ENCODE results near the gene FAM53B. TPM values are rescaled to one million over a fixed set of nuclear protein-coding genes. Genes with fewer than 3 reads are reported as not detected.

The FAM53B gene
- total and polyA plus RNA-seq, 7 experiments from 2014 or later: 3.9 to 51.5 (median 27.7) TPM

DNA sequence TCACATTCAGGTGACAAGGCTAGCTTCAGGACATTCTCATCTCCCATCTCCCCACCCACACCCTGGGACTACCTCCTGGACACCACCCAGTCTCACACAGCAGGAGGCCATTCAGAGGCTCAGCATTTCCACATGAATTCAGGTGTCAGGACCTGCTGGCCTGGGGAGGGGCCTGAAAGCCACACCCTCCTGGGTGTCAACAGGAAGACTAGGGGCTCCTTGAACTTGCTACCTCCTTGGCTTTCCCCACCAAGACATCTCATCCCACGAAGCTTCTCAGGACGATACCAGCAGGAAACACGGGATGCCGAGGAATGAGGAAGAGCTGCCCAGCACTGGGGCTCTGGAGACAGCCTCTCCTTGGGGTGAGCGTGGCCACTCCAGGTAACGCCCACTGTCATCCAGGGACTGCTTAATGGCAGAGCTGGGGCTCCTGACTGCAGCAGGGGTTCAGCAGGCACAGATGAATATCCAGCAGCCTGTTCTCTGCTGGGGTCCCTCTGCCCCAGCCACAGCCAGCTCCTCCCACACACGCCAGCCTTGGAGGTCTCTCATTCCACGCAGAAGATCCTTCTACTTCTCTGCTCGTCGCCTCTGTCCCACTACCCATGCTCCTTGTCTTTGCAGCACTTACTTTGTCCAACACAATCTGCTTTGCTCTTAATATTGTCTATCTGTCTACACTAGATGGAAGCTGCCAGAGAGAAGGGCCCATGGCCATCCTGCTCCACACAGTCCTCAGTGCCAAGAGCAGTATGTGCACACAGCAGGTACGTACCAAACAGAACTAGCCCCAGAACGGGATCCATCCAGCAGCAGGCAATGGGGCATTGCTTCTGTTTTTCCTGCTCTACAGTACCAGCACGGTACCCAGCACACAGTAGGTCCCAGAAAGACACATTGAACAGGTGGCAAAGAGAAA lies 88.7 kb downstream of the FAM53B start:
- peak overlapping the region; percentile 5 to 74 (median 60) for H3K27ac Mint-ChIP-seq
- no peak for DNase-seq
- intact Hi-C loops (cut with micrococcal nuclease): no loop called here
- peaks cover 51 to 93% (median 81%) of the 10 kb centered on the region in 7 donors for H3K4me1 Mint-ChIP-seq
- Histone ChIP-seq H3K9me3 (ENCODE audit: control insufficient read depth in 2 of 3, low read length in 3 of 3) (no peaks in the 10 kb centered on the region), H3K27me3 (ENCODE audit: control insufficient read depth in 2 of 2, insufficient read depth in 2 of 2, low read length in 2 of 2) (no peaks in the 10 kb centered on the region), H3K4me1 (ENCODE audit: control insufficient read depth in 2 of 2, insufficient read depth in 2 of 2, low read length in 2 of 2) (peaks cover 62 to 91% of the 10 kb centered on the region in 2 donors), H3K36me3 (ENCODE audit: control insufficient read depth in 2 of 3, insufficient read depth in 3 of 3, low read length in 3 of 3) (peaks cover 0 to 8% (median 0%) of the 10 kb centered on the region in 3 experiments), H3K27ac (ENCODE audit: low read depth, low read length) (no peak overlapping the region), H3K4me3 (ENCODE audit: low read length) (no peak overlapping the region)
- H3K36me3 Mint-ChIP-seq: peaks cover 0 to 10% (median 4%) of the 10 kb centered on the region in 5 donors
- H3K9me3 Mint-ChIP-seq: peaks cover 0 to 1% (median 0%) of the 10 kb centered on the region in 11 donors
- ChIA-PET CTCF (interaction anchor here (0.9 to 2.0 kb wide), 3 partner anchors 10 to 63 kb away, joined by 3 to 10 read pairs (median 4); no protein-coding TSS in a partner anchor), POLR2A (interaction anchor here (0.6 to 1.5 kb wide), 7 partner anchors 8 to 1397 kb away, joined by 3 to 8 read pairs (median 4); no protein-coding TSS in a partner anchor)
- H3K27me3 Mint-ChIP-seq: no peaks in the 10 kb centered on the region
- ATAC-seq: no peak
- peak overlapping the region in 5 of 10 donors; percentile 9 to 73 (median 48) for H3K4me3 Mint-ChIP-seq

DNA sequence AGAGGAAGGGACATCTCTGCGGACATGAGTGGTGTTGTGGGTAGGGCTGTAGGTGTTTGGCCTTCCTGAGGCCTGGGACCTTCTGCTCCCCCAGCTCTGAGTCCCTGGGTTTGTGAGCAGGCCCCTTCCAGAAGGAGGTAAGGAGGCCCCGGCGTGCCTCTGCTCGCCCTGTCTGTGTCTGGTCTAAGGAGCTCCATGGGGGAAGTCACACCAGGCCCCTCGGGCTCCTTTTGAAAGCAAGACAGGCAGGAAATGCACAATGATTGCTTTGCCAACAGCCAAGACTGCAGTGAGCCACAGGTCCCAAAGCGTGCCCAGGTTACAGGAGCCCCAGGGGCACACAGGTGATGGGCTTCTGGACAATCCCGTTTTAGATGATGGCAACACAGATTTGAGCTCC lies 89.5 kb downstream of the FAM53B start:
- DNase-seq: no peak
- peaks cover 46 to 93% (median 81%) of the 10 kb centered on the region in 7 donors for H3K4me1 Mint-ChIP-seq
- Histone ChIP-seq H3K36me3 (ENCODE audit: control insufficient read depth in 2 of 3, insufficient read depth in 3 of 3, low read length in 3 of 3) (peaks cover 0 to 8% (median 0%) of the 10 kb centered on the region in 3 experiments), H3K9me3 (ENCODE audit: control insufficient read depth in 2 of 3, low read length in 3 of 3) (no peaks in the 10 kb centered on the region), H3K4me3 (ENCODE audit: low read length) (no peak overlapping the region), H3K27me3 (ENCODE audit: control insufficient read depth in 2 of 2, insufficient read depth in 2 of 2, low read length in 2 of 2) (no peaks in the 10 kb centered on the region), H3K4me1 (ENCODE audit: control insufficient read depth in 2 of 2, insufficient read depth in 2 of 2, low read length in 2 of 2) (peaks cover 68 to 91% of the 10 kb centered on the region in 2 donors), H3K27ac (ENCODE audit: low read depth, low read length) (no peak overlapping the region)
- POLR2A ChIA-PET: interaction anchor here (0.6 to 1.5 kb wide), 7 partner anchors 9 to 1397 kb away, joined by 3 to 8 read pairs (median 4); no protein-coding TSS in a partner anchor
- H3K4me3 Mint-ChIP-seq: peak overlapping the region in 3 of 10 donors; percentile 6 to 53 (median 34)
- H3K27me3 Mint-ChIP-seq: no peaks in the 10 kb centered on the region
- intact Hi-C loops (cut with micrococcal nuclease): no loop called here
- ATAC-seq: no peak
- CTCF ChIA-PET: interaction anchor here (0.8 to 2.0 kb wide), 4 partner anchors 11 to 64 kb away, joined by 3 to 10 read pairs (median 4); no protein-coding TSS in a partner anchor
- peaks cover 0 to 1% (median 0%) of the 10 kb centered on the region in 11 donors for H3K9me3 Mint-ChIP-seq
- H3K36me3 Mint-ChIP-seq: peaks cover 0 to 13% (median 4%) of the 10 kb centered on the region in 5 donors
- peak overlapping the region in 8 of 9 donors; percentile 5 to 74 (median 62) for H3K27ac Mint-ChIP-seq

- peaks cover 46 to 93% (median 81%) of the 10 kb centered on the region in 7 donors for H3K4me1 Mint-ChIP-seq
- ChIA-PET CTCF (interaction anchor here (0.8 to 2.0 kb wide), 3 partner anchors 32 to 65 kb away, joined by 3 to 10 read pairs (median 4); no protein-coding TSS in a partner anchor), POLR2A (interaction anchor here (0.7 to 1.5 kb wide), 3 partner anchors 65 to 257 kb away, joined by 3 to 8 read pairs (median 3); no protein-coding TSS in a partner anchor)
- peak overlapping the region in 6 of 9 donors; percentile 43 to 97 (median 65) for H3K27ac Mint-ChIP-seq
- Histone ChIP-seq H3K36me3 (ENCODE audit: control insufficient read depth in 2 of 3, insufficient read depth in 3 of 3, low read length in 3 of 3) (peaks cover 0 to 8% (median 0%) of the 10 kb centered on the region in 3 experiments), H3K4me1 (ENCODE audit: control insufficient read depth in 2 of 2, insufficient read depth in 2 of 2, low read length in 2 of 2) (peaks cover 69 to 91% of the 10 kb centered on the region in 2 donors), H3K9me3 (ENCODE audit: control insufficient read depth in 2 of 3, low read length in 3 of 3) (no peaks in the 10 kb centered on the region), H3K27ac (ENCODE audit: low read depth, low read length) (no peak overlapping the region), H3K4me3 (ENCODE audit: low read length) (no peak overlapping the region), H3K27me3 (ENCODE audit: control insufficient read depth in 2 of 2, insufficient read depth in 2 of 2, low read length in 2 of 2) (no peaks in the 10 kb centered on the region)
- peaks cover 0 to 1% (median 0%) of the 10 kb centered on the region in 11 donors for H3K9me3 Mint-ChIP-seq
- peaks cover 0 to 15% (median 4%) of the 10 kb centered on the region in 5 donors for H3K36me3 Mint-ChIP-seq
- H3K4me3 Mint-ChIP-seq: peak overlapping the region in 1 of 10 donors; percentile 53
- no peak for DNase-seq
- intact Hi-C loops (cut with micrococcal nuclease): no loop called here
- no peaks in the 10 kb centered on the region for H3K27me3 Mint-ChIP-seq
- ATAC-seq: no peak
Observed at GRCh38 chr10:124653811-124654651, 90.1 kb downstream of the FAM53B start.

DNA sequence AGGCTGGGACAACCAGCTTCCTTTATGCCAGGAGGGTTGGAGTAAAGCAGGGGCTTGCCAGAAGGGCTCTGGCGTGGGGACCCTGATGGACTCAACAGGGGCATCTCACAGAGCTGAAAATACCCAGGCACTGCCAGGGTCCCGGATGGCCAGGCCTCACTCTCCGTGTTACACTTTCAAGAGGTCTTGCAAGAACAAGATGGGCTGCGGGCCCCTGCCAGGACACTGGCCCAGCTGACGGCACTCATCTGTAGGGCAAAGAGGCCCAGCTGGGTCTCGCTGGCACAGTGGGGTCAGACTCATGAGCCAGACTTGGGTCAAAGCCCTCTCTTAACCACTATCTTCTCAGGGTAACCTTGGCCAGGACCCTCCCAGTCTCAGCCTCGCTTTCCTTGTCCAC lies 90.9 kb downstream of the FAM53B start:
- ChIA-PET POLR2A (interaction anchor here (0.7 to 7.0 kb wide), 2 partner anchors 21 to 256 kb away, joined by 3 to 74 read pairs; no protein-coding TSS in a partner anchor), CTCF (interaction anchor here (1.0 to 2.0 kb wide), 4 partner anchors 13 to 88 kb away, joined by 3 to 10 read pairs (median 5); no protein-coding TSS in a partner anchor)
- no peaks in the 10 kb centered on the region for H3K27me3 Mint-ChIP-seq
- ATAC-seq (no peak), DNase-seq (no peak)
- peaks cover 69 to 91% of the 10 kb centered on the region in 2 donors for H3K4me1 ChIP-seq (ENCODE audit: control insufficient read depth in 2 of 2, insufficient read depth in 2 of 2, low read length in 2 of 2)
- H3K27me3 ChIP-seq (ENCODE audit: control insufficient read depth in 2 of 2, insufficient read depth in 2 of 2, low read length in 2 of 2): no peaks in the 10 kb centered on the region
- H3K27ac Mint-ChIP-seq: peak overlapping the region in 5 of 9 donors; percentile 11 to 97 (median 53)
- intact Hi-C loops (cut with micrococcal nuclease): no loop called here
- H3K4me1 Mint-ChIP-seq: peaks cover 46 to 93% (median 81%) of the 10 kb centered on the region in 7 donors
- H3K27ac ChIP-seq (ENCODE audit: low read depth, low read length): no peak overlapping the region
- no peak overlapping the region for H3K4me3 ChIP-seq (ENCODE audit: low read length)
- H3K36me3 Mint-ChIP-seq: peaks cover 0 to 14% (median 4%) of the 10 kb centered on the region in 5 donors
- no peak overlapping the region for H3K4me3 Mint-ChIP-seq
- no peaks in the 10 kb centered on the region for H3K9me3 ChIP-seq (ENCODE audit: control insufficient read depth in 2 of 3, low read length in 3 of 3)
- peaks cover 0 to 1% (median 0%) of the 10 kb centered on the region in 11 donors for H3K9me3 Mint-ChIP-seq
- peaks cover 0 to 8% (median 0%) of the 10 kb centered on the region in 3 experiments for H3K36me3 ChIP-seq (ENCODE audit: control insufficient read depth in 2 of 3, insufficient read depth in 3 of 3, low read length in 3 of 3)

- H3K4me1 Mint-ChIP-seq: peaks cover 47 to 93% (median 82%) of the 10 kb centered on the region in 7 donors
- CTCF ChIA-PET: interaction anchor here (1.0 to 1.4 kb wide), 3 partner anchors 13 to 88 kb away, joined by 3 to 7 read pairs (median 3); no protein-coding TSS in a partner anchor
- ATAC-seq: no peak
Observed at GRCh38 chr10:124652701-124653100, 91.5 kb downstream of the FAM53B start.

More at GRCh38 chr10:124652701-124653100, 91.5 kb downstream of the FAM53B start:
- no peak for DNase-seq
- no peak overlapping the region for H3K27ac ChIP-seq (ENCODE audit: low read depth, low read length)
- peaks cover 0 to 8% (median 0%) of the 10 kb centered on the region in 3 experiments for H3K36me3 ChIP-seq (ENCODE audit: control insufficient read depth in 2 of 3, insufficient read depth in 3 of 3, low read length in 3 of 3)
- intact Hi-C loops (cut with micrococcal nuclease): no loop called here
- no peak overlapping the region for H3K4me3 ChIP-seq (ENCODE audit: low read length)
- H3K4me1 ChIP-seq (ENCODE audit: control insufficient read depth in 2 of 2, insufficient read depth in 2 of 2, low read length in 2 of 2): peaks cover 69 to 91% of the 10 kb centered on the region in 2 donors
- H3K4me3 Mint-ChIP-seq: no peak overlapping the region
- peaks cover 0 to 1% (median 0%) of the 10 kb centered on the region in 11 donors for H3K9me3 Mint-ChIP-seq
- peak overlapping the region in 7 of 9 donors; percentile 11 to 97 (median 53) for H3K27ac Mint-ChIP-seq
- POLR2A ChIA-PET: interaction anchor here (0.6 to 7.0 kb wide), 2 partner anchors 16 to 21 kb away, joined by 3 to 74 read pairs; no protein-coding TSS in a partner anchor
- peaks cover 0 to 12% (median 4%) of the 10 kb centered on the region in 5 donors for H3K36me3 Mint-ChIP-seq
- no peaks in the 10 kb centered on the region for H3K27me3 ChIP-seq (ENCODE audit: control insufficient read depth in 2 of 2, insufficient read depth in 2 of 2, low read length in 2 of 2)
- H3K9me3 ChIP-seq (ENCODE audit: control insufficient read depth in 2 of 3, low read length in 3 of 3): no peaks in the 10 kb centered on the region
- H3K27me3 Mint-ChIP-seq: no peaks in the 10 kb centered on the region

Data from naive thymus-derived CD4-positive, alpha-beta T cell (primary cell).